Measurements from ENCODE around the gene DAD1.

The DAD1 gene

GRCh38 chr14:22610931-22611330 is 21.9 kb upstream of the DAD1 start:
- no peak for TF ChIP-seq CTCF (conservative IDR thresholded peaks at IDR 0.05; ENCODE audit: control insufficient read depth, insufficient read depth, low read depth, low read length)
- no peak for DNase-seq (ENCODE audit: low read depth)
- no peak overlapping the region for H3K4me3 ChIP-seq (ENCODE audit: control insufficient read depth, low read depth, low read length)

GRCh38 chr14:22607291-22607690 is 18.3 kb upstream of the DAD1 start:
- no peak for DNase-seq (ENCODE audit: low read depth)
- no peak overlapping the region for H3K4me3 ChIP-seq (ENCODE audit: control insufficient read depth, low read depth, low read length)
- TF ChIP-seq CTCF (conservative IDR thresholded peaks at IDR 0.05; ENCODE audit: control insufficient read depth, insufficient read depth, low read depth, low read length) = no peak

- peak; percentile 36 for DNase-seq (ENCODE audit: low read depth)
- no peak for TF ChIP-seq CTCF (conservative IDR thresholded peaks at IDR 0.05; ENCODE audit: control insufficient read depth, insufficient read depth, low read depth, low read length)
- H3K4me3 ChIP-seq (ENCODE audit: control insufficient read depth, low read depth, low read length) = no peak overlapping the region
Measured at GRCh38 chr14:22606380-22606779, 17.4 kb upstream of the DAD1 start.

- TF ChIP-seq CTCF (conservative IDR thresholded peaks at IDR 0.05; ENCODE audit: control insufficient read depth, insufficient read depth, low read depth, low read length) = no peak
- H3K4me3 ChIP-seq (ENCODE audit: control insufficient read depth, low read depth, low read length) = no peak overlapping the region
- DNase-seq (ENCODE audit: low read depth) = peak; percentile 65
Measured at GRCh38 chr14:22602862-22603261, 13.8 kb upstream of the DAD1 start.

GRCh38 chr14:22601996-22602395 is 13.0 kb upstream of the DAD1 start:
- no peak for TF ChIP-seq CTCF (conservative IDR thresholded peaks at IDR 0.05; ENCODE audit: control insufficient read depth, insufficient read depth, low read depth, low read length)
- no peak overlapping the region for H3K4me3 ChIP-seq (ENCODE audit: control insufficient read depth, low read depth, low read length)

GRCh38 chr14:22601456-22601855 is 12.4 kb upstream of the DAD1 start:
- no peak for TF ChIP-seq CTCF (conservative IDR thresholded peaks at IDR 0.05; ENCODE audit: control insufficient read depth, insufficient read depth, low read depth, low read length)
- DNase-seq (ENCODE audit: low read depth) = no peak
- no peak overlapping the region for H3K4me3 ChIP-seq (ENCODE audit: control insufficient read depth, low read depth, low read length)

More at GRCh38 chr14:22601996-22602395, 13.0 kb upstream of the DAD1 start:
- no peak for DNase-seq (ENCODE audit: low read depth)

GRCh38 chr14:22600027-22600426 is 11.0 kb upstream of the DAD1 start:
- no peak for DNase-seq (ENCODE audit: low read depth)
- TF ChIP-seq CTCF (conservative IDR thresholded peaks at IDR 0.05; ENCODE audit: control insufficient read depth, insufficient read depth, low read depth, low read length) = no peak
- no peak overlapping the region for H3K4me3 ChIP-seq (ENCODE audit: control insufficient read depth, low read depth, low read length)
